WTC11 (cell line): ENCODE results near the gene HAUS5. TPM values are rescaled to one million over a fixed set of nuclear protein-coding genes. Genes with fewer than 3 reads are reported as not detected.

Source experiments
- ATAC-seq: fragments of 200-7000 bp; cut with Tn5 transposase; 2 replicates; pipeline ENCODE4 v1.10.0; 2021; ENCODE audit warnings: mild to moderate bottlenecking, moderate library complexity
- CTCF ChIA-PET: fragments of 300-600 bp; sonication (Branson Sonifier 250); formaldehyde crosslinking; loops from one replicate; lab custom pipeline; 2021; ENCODE audit warnings: antibody characterized with exemption; lab: Charles Lee
- POLR2A ChIA-PET: fragments of 350-600 bp; sonication (Branson Sonifier 250); formaldehyde crosslinking; loops from one replicate; lab custom pipeline; 2021; ENCODE audit warnings: antibody characterized with exemption; lab: Charles Lee
- DNase-seq: peaks from one replicate; pipeline ENCODE4 v3.0.0; 2021; ENCODE audit warnings: low spot score
- H3K27ac Mint-ChIP-seq: 2 replicates; pipeline ENCODE4 v1.8.0; 2021; ENCODE audit warnings: mixed read lengths
- H3K27me3 Mint-ChIP-seq: 2 replicates; pipeline ENCODE4 v1.8.0; 2021; ENCODE audit warnings: low read depth, mild to moderate bottlenecking, moderate library complexity, mixed read lengths
- H3K36me3 Mint-ChIP-seq: 2 replicates; pipeline ENCODE4 v1.8.0; 2021; ENCODE audit warnings: mixed read lengths
- H3K4me1 Mint-ChIP-seq: 2 replicates; pipeline ENCODE4 v1.8.0; 2022; ENCODE audit warnings: mixed read lengths
- H3K4me3 Mint-ChIP-seq: 2 replicates; pipeline ENCODE4 v1.8.0; 2021; ENCODE audit warnings: mild to moderate bottlenecking, moderate library complexity, mixed read lengths
- H3K9me3 Mint-ChIP-seq: 2 replicates; pipeline ENCODE4 v1.8.0; 2021; ENCODE audit warnings: mixed read lengths
- ATF1 ChIP-seq: sonication (generic); formaldehyde crosslinking; IDR thresholded peaks from 2 replicates; pipeline ENCODE4 v1.8.1; 2023; ENCODE audit warnings: mild to moderate bottlenecking, moderate library complexity, missing genetic modification reagents
- ELF4 ChIP-seq: sonication (generic); formaldehyde crosslinking; IDR thresholded peaks from 2 replicates; pipeline ENCODE4 v1.8.1; 2022; ENCODE audit warnings: low read depth, mild to moderate bottlenecking, moderate library complexity, missing genetic modification reagents
- EMX1 ChIP-seq: fragments of 250-450 bp; sonication (Bioruptor Pico); IDR thresholded peaks from 2 replicates; pipeline ENCODE4 v1.8.0; 2021; ENCODE audit warnings: mild to moderate bottlenecking
- KAT7 ChIP-seq: sonication (generic); formaldehyde crosslinking; IDR thresholded peaks from 2 replicates; pipeline ENCODE4 v1.8.1; 2023; ENCODE audit warnings: missing genetic modification reagents, mild to moderate bottlenecking, borderline replicate concordance
- MXD4 ChIP-seq: fragments of 250-450 bp; sonication (Bioruptor Pico); IDR thresholded peaks from 2 replicates; pipeline ENCODE4 v1.8.0; 2021; ENCODE audit warnings: mild to moderate bottlenecking, moderate library complexity, borderline replicate concordance
- NFYB ChIP-seq: sonication (generic); formaldehyde crosslinking; conservative IDR thresholded peaks from 2 replicates; pipeline ENCODE4 v1.8.0; 2022; ENCODE audit warnings: low read depth, missing genetic modification reagents
- NR2C2 ChIP-seq: sonication (generic); formaldehyde crosslinking; IDR thresholded peaks from 2 replicates; pipeline ENCODE4 v1.8.0; 2022; ENCODE audit warnings: mild to moderate bottlenecking, missing genetic modification reagents
- SMAD3 ChIP-seq: sonication (generic); formaldehyde crosslinking; IDR thresholded peaks from 2 replicates; pipeline ENCODE4 v1.8.0; 2022; ENCODE audit warnings: missing genetic modification reagents, mild to moderate bottlenecking, borderline replicate concordance
- SOX15 ChIP-seq: fragments of 250-450 bp; sonication (Bioruptor Pico); IDR thresholded peaks from 2 replicates; pipeline ENCODE4 v1.9.0; 2021; ENCODE audit warnings: mild to moderate bottlenecking
- SP1 ChIP-seq: sonication (generic); formaldehyde crosslinking; conservative IDR thresholded peaks from 2 replicates; pipeline ENCODE4 v1.8.1; 2022; ENCODE audit warnings: missing genetic modification reagents
- TCF7 ChIP-seq: sonication (generic); formaldehyde crosslinking; IDR thresholded peaks from 2 replicates; pipeline ENCODE4 v1.8.0; 2022; ENCODE audit warnings: mild to moderate bottlenecking, low read depth, missing genetic modification reagents, moderate library complexity
- TP53 ChIP-seq: sonication (generic); formaldehyde crosslinking; IDR thresholded peaks from 2 replicates; pipeline ENCODE4 v1.8.1; 2023; ENCODE audit warnings: mild to moderate bottlenecking, missing genetic modification reagents
- ZNF121 ChIP-seq: sonication (generic); formaldehyde crosslinking; IDR thresholded peaks from 2 replicates; pipeline ENCODE4 v1.8.0; 2023; ENCODE audit warnings: missing genetic modification reagents
- ZNF416 ChIP-seq: fragments of 250-450 bp; sonication (Bioruptor Pico); IDR thresholded peaks from 2 replicates; pipeline ENCODE4 v1.9.0; 2021; ENCODE audit warnings: mild to moderate bottlenecking, inconsistent platforms
- total RNA-seq: library from RNA; stranded (reverse); gene quantifications from 3 replicates; pipeline ENCODE4 v1.2.3, GENCODE V29; 2021
- TF ChIP-seq, protein P1 (sequence below): fragments of 200-600 bp; IDR thresholded peaks from 2 replicates; pipeline ENCODE4 v1.8.0; 2022; ENCODE audit warnings: antibody characterized with exemption
- TF ChIP-seq, protein P2 (sequence below): sonication (generic); formaldehyde crosslinking; IDR thresholded peaks from 2 replicates; pipeline ENCODE4 v1.8.1; 2022; ENCODE audit warnings: missing genetic modification reagents, borderline replicate concordance
- TF ChIP-seq, protein P3 (sequence below): sonication (generic); formaldehyde crosslinking; IDR thresholded peaks from 2 replicates; pipeline ENCODE4 v1.8.1; 2023; ENCODE audit warnings: mild to moderate bottlenecking, missing genetic modification reagents, moderate library complexity
- TF ChIP-seq, protein P4 (sequence below): sonication (generic); formaldehyde crosslinking; IDR thresholded peaks from 2 replicates; pipeline ENCODE4 v1.8.1; 2023; ENCODE audit warnings: mild to moderate bottlenecking, missing genetic modification reagents, moderate library complexity
- TF ChIP-seq, protein P5 (sequence below): fragments of 250-450 bp; sonication (Bioruptor Pico); IDR thresholded peaks from 2 replicates; pipeline ENCODE4 v2.1.2; 2022; ENCODE audit warnings: mild to moderate bottlenecking, moderate library complexity
- TF ChIP-seq, protein P6 (sequence below): sonication (generic); formaldehyde crosslinking; IDR thresholded peaks from 2 replicates; pipeline ENCODE4 v1.8.0; 2023; ENCODE audit warnings: mild to moderate bottlenecking, missing genetic modification reagents
- TF ChIP-seq, protein P7 (sequence below): sonication (generic); formaldehyde crosslinking; IDR thresholded peaks from 2 replicates; pipeline ENCODE4 v1.8.0; 2022; ENCODE audit warnings: mild to moderate bottlenecking, missing genetic modification reagents

Gene HAUS5
- total RNA-seq, 1 experiment from 2014 or later, result 25.4 TPM

DNA sequence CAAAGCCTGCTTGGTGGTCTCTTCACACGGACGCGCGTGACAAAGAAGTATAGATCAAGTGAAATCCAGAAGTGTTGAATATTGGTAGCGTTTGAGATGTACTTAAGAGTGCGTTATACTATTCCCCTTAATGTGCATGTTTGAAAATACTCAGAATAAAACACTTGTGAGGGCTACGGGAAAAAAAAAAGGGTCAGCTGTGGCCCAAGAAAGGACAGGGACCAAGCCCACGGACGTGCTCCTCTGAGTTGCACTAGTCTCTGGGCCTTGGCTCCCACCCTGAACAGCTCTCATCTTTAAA, 15.7 kb downstream of the HAUS5 start:
- no peaks in the 10 kb centered on the region for H3K27me3 Mint-ChIP-seq
- TF ChIP-seq, protein P1, sequence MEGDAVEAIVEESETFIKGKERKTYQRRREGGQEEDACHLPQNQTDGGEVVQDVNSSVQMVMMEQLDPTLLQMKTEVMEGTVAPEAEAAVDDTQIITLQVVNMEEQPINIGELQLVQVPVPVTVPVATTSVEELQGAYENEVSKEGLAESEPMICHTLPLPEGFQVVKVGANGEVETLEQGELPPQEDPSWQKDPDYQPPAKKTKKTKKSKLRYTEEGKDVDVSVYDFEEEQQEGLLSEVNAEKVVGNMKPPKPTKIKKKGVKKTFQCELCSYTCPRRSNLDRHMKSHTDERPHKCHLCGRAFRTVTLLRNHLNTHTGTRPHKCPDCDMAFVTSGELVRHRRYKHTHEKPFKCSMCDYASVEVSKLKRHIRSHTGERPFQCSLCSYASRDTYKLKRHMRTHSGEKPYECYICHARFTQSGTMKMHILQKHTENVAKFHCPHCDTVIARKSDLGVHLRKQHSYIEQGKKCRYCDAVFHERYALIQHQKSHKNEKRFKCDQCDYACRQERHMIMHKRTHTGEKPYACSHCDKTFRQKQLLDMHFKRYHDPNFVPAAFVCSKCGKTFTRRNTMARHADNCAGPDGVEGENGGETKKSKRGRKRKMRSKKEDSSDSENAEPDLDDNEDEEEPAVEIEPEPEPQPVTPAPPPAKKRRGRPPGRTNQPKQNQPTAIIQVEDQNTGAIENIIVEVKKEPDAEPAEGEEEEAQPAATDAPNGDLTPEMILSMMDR, result no peak
- TF ChIP-seq, protein P2, sequence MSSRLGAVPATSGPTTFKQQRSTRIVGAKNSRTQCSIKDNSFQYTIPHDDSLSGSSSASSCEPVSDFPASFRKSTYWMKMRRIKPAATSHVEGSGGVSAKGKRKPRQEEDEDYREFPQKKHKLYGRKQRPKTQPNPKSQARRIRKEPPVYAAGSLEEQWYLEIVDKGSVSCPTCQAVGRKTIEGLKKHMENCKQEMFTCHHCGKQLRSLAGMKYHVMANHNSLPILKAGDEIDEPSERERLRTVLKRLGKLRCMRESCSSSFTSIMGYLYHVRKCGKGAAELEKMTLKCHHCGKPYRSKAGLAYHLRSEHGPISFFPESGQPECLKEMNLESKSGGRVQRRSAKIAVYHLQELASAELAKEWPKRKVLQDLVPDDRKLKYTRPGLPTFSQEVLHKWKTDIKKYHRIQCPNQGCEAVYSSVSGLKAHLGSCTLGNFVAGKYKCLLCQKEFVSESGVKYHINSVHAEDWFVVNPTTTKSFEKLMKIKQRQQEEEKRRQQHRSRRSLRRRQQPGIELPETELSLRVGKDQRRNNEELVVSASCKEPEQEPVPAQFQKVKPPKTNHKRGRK, result no peak
- TF ChIP-seq ATF1 (no peak), SMAD3 (CRISPR knock-in tag) (no peak), ZNF416 (CRISPR knock-in tag) (no peak), NFYB (CRISPR knock-in tag) (no peak), NR2C2 (CRISPR knock-in tag) (no peak), EMX1 (CRISPR knock-in tag) (no peak)
- no peaks in the 10 kb centered on the region for H3K9me3 Mint-ChIP-seq
- POLR2A ChIA-PET, result no interaction called here
- H3K4me3 Mint-ChIP-seq, result peak overlapping the region; percentile 95
- CTCF ChIA-PET, result interaction anchor here (0.7 kb wide), 1 partner anchor 8 kb away, joined by 3 read pairs; no protein-coding TSS in a partner anchor
- DNase-seq (no peak), ATAC-seq (no peak)
- peaks cover 24% of the 10 kb centered on the region for H3K36me3 Mint-ChIP-seq
- H3K27ac Mint-ChIP-seq, result peak overlapping the region; percentile 95
- peaks cover 7% of the 10 kb centered on the region for H3K4me1 Mint-ChIP-seq

DNA sequence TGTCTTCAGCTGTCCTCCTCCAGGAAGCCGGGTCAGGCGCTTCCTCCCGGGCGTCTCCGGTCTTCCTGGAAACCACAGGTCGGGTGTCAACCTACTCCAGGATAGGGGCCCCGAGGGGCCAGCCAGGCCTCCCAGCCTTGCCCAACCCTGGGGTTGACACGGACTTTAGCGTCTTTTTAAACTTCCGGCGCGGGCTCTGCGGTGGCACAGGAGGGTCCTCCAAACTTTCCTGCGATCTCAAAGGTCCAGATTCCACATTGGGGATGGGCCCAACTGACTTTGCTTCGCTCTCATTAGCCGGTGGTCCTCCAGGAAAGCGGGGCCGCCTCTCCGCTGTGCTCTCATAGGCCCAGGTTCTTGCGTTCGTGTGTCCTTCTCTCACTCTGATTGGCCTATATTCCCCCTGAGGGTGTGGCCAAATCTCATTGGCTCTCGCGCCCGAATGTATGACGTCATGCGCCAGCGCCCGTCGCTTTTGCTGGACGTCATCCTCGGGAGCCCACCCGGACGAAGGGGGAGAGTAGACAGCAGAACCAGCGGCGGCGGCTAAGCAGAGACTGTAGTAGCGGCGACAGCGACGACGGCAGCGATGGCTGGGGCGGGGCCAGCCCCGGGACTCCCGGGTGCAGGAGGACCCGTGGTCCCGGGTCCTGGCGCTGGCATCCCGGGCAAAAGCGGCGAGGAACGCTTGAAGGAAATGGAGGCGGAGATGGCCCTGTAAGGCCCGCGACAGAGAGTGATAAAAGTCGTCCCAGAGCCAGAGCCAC, 16.2 kb downstream of the HAUS5 start, which contains the start of gene RBM42:
TSS of gene RBM42 (plus strand) at position 472 of the 767 bp plus-strand sequence. CDS start at position 590, 118 bp downstream.
- no peaks in the 10 kb centered on the region for H3K27me3 Mint-ChIP-seq
- no peaks in the 10 kb centered on the region for H3K9me3 Mint-ChIP-seq
- CTCF ChIA-PET, result interaction anchor here (0.7 kb wide), 1 partner anchor 9 kb away, joined by 3 read pairs; no protein-coding TSS in a partner anchor
- peaks cover 28% of the 10 kb centered on the region for H3K36me3 Mint-ChIP-seq
- DNase-seq, result peak; percentile 98
- H3K4me1 Mint-ChIP-seq, result peaks cover 7% of the 10 kb centered on the region
- peak within 1 kb of the TSS; percentile 95 for H3K4me3 Mint-ChIP-seq
- ATAC-seq, result peak; percentile 100
- peak within 1 kb of the TSS; percentile 95 for H3K27ac Mint-ChIP-seq
- POLR2A ChIA-PET, result no interaction called here
- TF ChIP-seq, protein P3, sequence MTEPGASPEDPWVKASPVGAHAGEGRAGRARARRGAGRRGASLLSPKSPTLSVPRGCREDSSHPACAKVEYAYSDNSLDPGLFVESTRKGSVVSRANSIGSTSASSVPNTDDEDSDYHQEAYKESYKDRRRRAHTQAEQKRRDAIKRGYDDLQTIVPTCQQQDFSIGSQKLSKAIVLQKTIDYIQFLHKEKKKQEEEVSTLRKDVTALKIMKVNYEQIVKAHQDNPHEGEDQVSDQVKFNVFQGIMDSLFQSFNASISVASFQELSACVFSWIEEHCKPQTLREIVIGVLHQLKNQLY (CRISPR knock-in tag), result no peak
- TF ChIP-seq ELF4 (CRISPR knock-in tag) (no peak), KAT7 (CRISPR knock-in tag) (no peak), NR2C2 (CRISPR knock-in tag) (no peak), ZNF121 (CRISPR knock-in tag) (no peak), TCF7 (CRISPR knock-in tag) (no peak), SOX15 (CRISPR knock-in tag) (no peak), SP1 (CRISPR knock-in tag) (peak; percentile 100), TP53 (no peak), MXD4 (no peak), SMAD3 (CRISPR knock-in tag) (no peak)
- TF ChIP-seq, protein P4, sequence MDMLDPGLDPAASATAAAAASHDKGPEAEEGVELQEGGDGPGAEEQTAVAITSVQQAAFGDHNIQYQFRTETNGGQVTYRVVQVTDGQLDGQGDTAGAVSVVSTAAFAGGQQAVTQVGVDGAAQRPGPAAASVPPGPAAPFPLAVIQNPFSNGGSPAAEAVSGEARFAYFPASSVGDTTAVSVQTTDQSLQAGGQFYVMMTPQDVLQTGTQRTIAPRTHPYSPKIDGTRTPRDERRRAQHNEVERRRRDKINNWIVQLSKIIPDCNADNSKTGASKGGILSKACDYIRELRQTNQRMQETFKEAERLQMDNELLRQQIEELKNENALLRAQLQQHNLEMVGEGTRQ (CRISPR knock-in tag), result peak; percentile 37; the same call in 1 of the 2 replicates
- TF ChIP-seq, protein P1, result no peak
- TF ChIP-seq, protein P5, sequence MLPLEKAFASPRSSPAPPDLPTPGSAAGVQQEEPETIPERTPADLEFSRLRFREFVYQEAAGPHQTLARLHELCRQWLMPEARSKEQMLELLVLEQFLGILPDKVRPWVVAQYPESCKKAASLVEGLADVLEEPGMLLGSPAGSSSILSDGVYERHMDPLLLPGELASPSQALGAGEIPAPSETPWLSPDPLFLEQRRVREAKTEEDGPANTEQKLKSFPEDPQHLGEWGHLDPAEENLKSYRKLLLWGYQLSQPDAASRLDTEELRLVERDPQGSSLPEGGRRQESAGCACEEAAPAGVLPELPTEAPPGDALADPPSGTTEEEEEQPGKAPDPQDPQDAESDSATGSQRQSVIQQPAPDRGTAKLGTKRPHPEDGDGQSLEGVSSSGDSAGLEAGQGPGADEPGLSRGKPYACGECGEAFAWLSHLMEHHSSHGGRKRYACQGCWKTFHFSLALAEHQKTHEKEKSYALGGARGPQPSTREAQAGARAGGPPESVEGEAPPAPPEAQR (CRISPR knock-in tag), result no peak
- TF ChIP-seq, protein P6, sequence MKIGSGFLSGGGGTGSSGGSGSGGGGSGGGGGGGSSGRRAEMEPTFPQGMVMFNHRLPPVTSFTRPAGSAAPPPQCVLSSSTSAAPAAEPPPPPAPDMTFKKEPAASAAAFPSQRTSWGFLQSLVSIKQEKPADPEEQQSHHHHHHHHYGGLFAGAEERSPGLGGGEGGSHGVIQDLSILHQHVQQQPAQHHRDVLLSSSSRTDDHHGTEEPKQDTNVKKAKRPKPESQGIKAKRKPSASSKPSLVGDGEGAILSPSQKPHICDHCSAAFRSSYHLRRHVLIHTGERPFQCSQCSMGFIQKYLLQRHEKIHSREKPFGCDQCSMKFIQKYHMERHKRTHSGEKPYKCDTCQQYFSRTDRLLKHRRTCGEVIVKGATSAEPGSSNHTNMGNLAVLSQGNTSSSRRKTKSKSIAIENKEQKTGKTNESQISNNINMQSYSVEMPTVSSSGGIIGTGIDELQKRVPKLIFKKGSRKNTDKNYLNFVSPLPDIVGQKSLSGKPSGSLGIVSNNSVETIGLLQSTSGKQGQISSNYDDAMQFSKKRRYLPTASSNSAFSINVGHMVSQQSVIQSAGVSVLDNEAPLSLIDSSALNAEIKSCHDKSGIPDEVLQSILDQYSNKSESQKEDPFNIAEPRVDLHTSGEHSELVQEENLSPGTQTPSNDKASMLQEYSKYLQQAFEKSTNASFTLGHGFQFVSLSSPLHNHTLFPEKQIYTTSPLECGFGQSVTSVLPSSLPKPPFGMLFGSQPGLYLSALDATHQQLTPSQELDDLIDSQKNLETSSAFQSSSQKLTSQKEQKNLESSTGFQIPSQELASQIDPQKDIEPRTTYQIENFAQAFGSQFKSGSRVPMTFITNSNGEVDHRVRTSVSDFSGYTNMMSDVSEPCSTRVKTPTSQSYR (CRISPR knock-in tag), result no peak
- TF ChIP-seq, protein P7, sequence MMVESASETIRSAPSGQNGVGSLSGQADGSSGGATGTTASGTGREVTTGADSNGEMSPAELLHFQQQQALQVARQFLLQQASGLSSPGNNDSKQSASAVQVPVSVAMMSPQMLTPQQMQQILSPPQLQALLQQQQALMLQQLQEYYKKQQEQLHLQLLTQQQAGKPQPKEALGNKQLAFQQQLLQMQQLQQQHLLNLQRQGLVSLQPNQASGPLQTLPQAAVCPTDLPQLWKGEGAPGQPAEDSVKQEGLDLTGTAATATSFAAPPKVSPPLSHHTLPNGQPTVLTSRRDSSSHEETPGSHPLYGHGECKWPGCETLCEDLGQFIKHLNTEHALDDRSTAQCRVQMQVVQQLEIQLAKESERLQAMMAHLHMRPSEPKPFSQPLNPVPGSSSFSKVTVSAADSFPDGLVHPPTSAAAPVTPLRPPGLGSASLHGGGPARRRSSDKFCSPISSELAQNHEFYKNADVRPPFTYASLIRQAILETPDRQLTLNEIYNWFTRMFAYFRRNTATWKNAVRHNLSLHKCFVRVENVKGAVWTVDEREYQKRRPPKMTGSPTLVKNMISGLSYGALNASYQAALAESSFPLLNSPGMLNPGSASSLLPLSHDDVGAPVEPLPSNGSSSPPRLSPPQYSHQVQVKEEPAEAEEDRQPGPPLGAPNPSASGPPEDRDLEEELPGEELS (CRISPR knock-in tag), result 0 out of 2 replicates have a peak, but pooled peaks have one; percentile 24
